Adrenal gland (tissue), 12 donors: ENCODE data around the gene SRGAP3. TPM values are rescaled to one million over a fixed set of nuclear protein-coding genes. Genes with fewer than 3 reads are reported as not detected.

Experiments used
- DNase-seq, 7 donors: peaks; one replicate each; pipeline ENCODE4 v3.0.0-alpha.2; 2019 to 2020
- H3K27ac ChIP-seq, 5 donors: fragments of 200-600 bp; sonication (generic) in 4 of 5; 1 replicate in 3 of 5; 2 replicates in 2 of 5; pipeline versions ENCODE4 v1.5.1 to v1.8.0; 2016 to 2020; ENCODE audit warnings: mild to moderate bottlenecking in 1 of 5
- H3K27me3 ChIP-seq: fragments of 200-600 bp; 2 replicates; pipeline ENCODE4 v1.8.0; 2021
- H3K36me3 ChIP-seq, 2 donors: fragments of 200-600 bp; replicated peaks in 1 of 2; 1 replicate in 1 of 2; 2 replicates in 1 of 2; pipeline versions ENCODE4 v1.5.1 to v1.8.0; 2018 to 2022
- H3K4me1 ChIP-seq, 2 donors: fragments of 200-600 bp; replicated peaks in 1 of 2; 1 replicate in 1 of 2; 2 replicates in 1 of 2; pipeline versions ENCODE4 v1.5.1 to v1.8.0; 2018 to 2021
- H3K4me3 ChIP-seq, 4 donors: fragments of 200-600 bp; sonication (generic) in 3 of 4; one replicate each; pipeline ENCODE4 v1.5.1; 2016 to 2018
- H3K9me3 ChIP-seq, 3 donors: fragments of 200-600 bp; sonication (generic) in 1 of 3; replicated peaks in 1 of 3; 1 replicate in 2 of 3; 2 replicates in 1 of 3; pipeline versions ENCODE4 v1.5.1 to v1.8.0; 2016 to 2021
- POLR2A ChIP-seq, 2 donors: fragments of 450-650 bp; IDR thresholded peaks; one replicate each; pipeline ENCODE4 v1.6.1; 2017; ENCODE audit warnings: antibody characterized with exemption in 2 of 2, mild to moderate bottlenecking in 2 of 2, moderate library complexity in 1 of 2
- WGBS, 4 donors: extraction: QIAGEN DNeasy Blood & Tissue Kit in 2 of 4; methylation state at CpG; one replicate each; pipeline versions ENCODE4 v1.1.5 to v1.1.7; 2013 to 2017; 5-methylcytosine and 5-hydroxymethylcytosine counted together
- intact Hi-C, 2 donors: fragments of 100-400 bp; cut with DNase I; formaldehyde crosslinking; loops; one replicate each; pipeline versions ENCODE4 v1.14.1 to v1.15.0; 2022 to 2023
- polyA plus RNA-seq, 3 donors: library from polyadenylated mRNA; stranded (reverse); fragments of 200-250 nt in 2 of 3; fragments of 350-450 nt in 1 of 3; fragmentation: Illumina TruSeq in 1 of 3; extraction: RNeasy Lipid Tissue Mini Kit (QIAGEN cat#74804) in 1 of 3; gene quantifications; one replicate each; pipeline ENCODE4 v1.2.3, GENCODE V29; 2013 to 2014
- total RNA-seq, 9 donors: library from RNA; depleted of rRNA in 4 of 9; stranded (reverse); fragments of >200 nt in 4 of 9; fragments of 120-200 nt in 1 of 9; fragmentation: NEBNext Ultra II Directional in 1 of 9; extraction: Animal tissue kit (Norgen Biotek cat#: 25700) in 1 of 9; gene quantifications; one replicate each; pipeline versions ENCODE4 v1.1.0 to v1.2.4, GENCODE V29; 2013 to 2023
- TF ChIP-seq, protein P1 (sequence below), 6 experiments: fragments of 450-650 bp in 4 of 6; fragments of 200-600 bp in 2 of 6; sonication (generic) in 1 of 6; IDR thresholded peaks; 1 replicate in 5 of 6; 2 replicates in 1 of 6; pipeline versions ENCODE4 v1.5.1 to v1.8.0; 2016 to 2021; ENCODE audit warnings: antibody characterized with exemption in 6 of 6, mild to moderate bottlenecking in 2 of 6, moderate library complexity in 1 of 6
- donor health status: healthy with polysubstance abuse.
- donor health status: Bipolar disorder and iron deficiency.
- donor health status: DM: yes; HTN: yes; CAD: no.
- donor health status: DM: no; HTN: no; CAD: no.
- donor health status: DM: no; HTN: no; CAD: no.
- donor health status: DM: yes; HTN: yes; CAD: no.

The SRGAP3 gene
- total and polyA plus RNA-seq, 12 donors, result 3.3 to 35.0 (median 17.8) TPM

DNA sequence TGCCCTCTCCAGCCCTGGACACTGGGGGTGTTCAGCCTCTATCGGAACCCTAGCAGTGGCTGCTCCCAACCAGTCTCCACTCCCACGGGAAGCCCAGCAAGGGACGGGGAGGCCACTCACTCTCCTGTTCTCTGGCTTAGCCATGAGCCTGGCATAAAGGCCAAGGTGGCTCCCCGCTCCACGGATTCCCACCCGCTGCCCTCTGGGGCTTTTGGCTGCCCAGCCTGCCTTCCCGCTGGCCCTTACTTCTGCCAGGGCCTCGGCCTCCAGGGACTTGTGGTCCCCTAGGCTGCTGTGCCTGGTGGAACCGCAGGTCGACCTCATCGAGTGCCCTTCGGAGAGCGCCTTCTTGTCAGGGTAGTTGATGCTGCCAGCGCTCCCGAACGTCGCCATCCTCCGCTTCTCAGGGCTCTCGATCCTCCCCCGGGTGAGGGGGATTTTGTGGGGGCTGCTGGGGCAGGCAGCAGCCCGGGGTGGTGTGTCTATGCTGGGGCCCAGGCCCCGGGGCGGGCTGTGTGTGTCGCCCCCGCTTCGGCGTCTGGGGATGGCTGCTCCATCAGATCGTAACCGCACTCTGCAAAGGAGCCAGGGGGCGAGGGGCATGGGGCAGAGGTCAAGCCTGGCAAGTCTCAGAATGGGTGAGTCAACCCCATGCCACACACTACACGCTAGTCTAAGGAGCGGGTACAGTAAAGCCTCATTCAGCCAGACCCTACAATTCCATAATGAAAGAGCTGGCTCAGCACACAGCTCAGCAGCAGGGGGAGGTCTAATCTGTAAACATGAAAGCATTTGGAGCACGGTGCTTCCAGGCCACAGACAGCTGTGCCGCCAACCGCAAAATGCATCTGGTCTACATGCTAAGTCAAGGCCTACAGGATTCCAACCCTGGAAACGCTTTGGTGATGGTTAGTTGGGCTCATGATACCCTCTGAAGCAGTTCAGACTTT, 258.9 kb downstream of the SRGAP3 start:
- H3K27me3 ChIP-seq, result no peaks in the 10 kb centered on the region
- no peaks in the 10 kb centered on the region for H3K36me3 ChIP-seq
- no peak for TF ChIP-seq POLR2A (IDR thresholded peaks at IDR 0.05)
- TF ChIP-seq, protein P1, sequence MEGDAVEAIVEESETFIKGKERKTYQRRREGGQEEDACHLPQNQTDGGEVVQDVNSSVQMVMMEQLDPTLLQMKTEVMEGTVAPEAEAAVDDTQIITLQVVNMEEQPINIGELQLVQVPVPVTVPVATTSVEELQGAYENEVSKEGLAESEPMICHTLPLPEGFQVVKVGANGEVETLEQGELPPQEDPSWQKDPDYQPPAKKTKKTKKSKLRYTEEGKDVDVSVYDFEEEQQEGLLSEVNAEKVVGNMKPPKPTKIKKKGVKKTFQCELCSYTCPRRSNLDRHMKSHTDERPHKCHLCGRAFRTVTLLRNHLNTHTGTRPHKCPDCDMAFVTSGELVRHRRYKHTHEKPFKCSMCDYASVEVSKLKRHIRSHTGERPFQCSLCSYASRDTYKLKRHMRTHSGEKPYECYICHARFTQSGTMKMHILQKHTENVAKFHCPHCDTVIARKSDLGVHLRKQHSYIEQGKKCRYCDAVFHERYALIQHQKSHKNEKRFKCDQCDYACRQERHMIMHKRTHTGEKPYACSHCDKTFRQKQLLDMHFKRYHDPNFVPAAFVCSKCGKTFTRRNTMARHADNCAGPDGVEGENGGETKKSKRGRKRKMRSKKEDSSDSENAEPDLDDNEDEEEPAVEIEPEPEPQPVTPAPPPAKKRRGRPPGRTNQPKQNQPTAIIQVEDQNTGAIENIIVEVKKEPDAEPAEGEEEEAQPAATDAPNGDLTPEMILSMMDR (IDR thresholded peaks at IDR 0.05), result no peak
- 94 to 96% (median 95%) methylated on average over 17 to 36 of the region's 36 CpGs for WGBS, 4 donors
- no peaks in the 10 kb centered on the region for H3K9me3 ChIP-seq
- DNase-seq, result no peak
- no peak overlapping the region for H3K4me3 ChIP-seq
- H3K27ac ChIP-seq, result no peak overlapping the region
- intact Hi-C loops, result no loop called here
- no peaks in the 10 kb centered on the region for H3K4me1 ChIP-seq

- no peaks in the 10 kb centered on the region for H3K9me3 ChIP-seq
- H3K4me3 ChIP-seq, result no peak overlapping the region
- no peak overlapping the region for H3K27ac ChIP-seq
- TF ChIP-seq POLR2A (IDR thresholded peaks at IDR 0.05), result no peak
- TF ChIP-seq, protein P1 (IDR thresholded peaks at IDR 0.05), result no peak
- H3K4me1 ChIP-seq, result no peaks in the 10 kb centered on the region
- no peak for DNase-seq
- no peaks in the 10 kb centered on the region for H3K27me3 ChIP-seq
- H3K36me3 ChIP-seq, result no peaks in the 10 kb centered on the region
- intact Hi-C loops, result loop anchor here (2.0 to 5.0 kb wide), 3 partner anchors 78 to 313 kb away; no protein-coding TSS in a partner anchor
- WGBS, 4 donors, result 89 to 93% (median 91%) methylated on average over 3 to 8 of the region's 8 CpGs
Measured at GRCh38 chr3:8988791-8989558, 260.5 kb downstream of the SRGAP3 start.

DNA sequence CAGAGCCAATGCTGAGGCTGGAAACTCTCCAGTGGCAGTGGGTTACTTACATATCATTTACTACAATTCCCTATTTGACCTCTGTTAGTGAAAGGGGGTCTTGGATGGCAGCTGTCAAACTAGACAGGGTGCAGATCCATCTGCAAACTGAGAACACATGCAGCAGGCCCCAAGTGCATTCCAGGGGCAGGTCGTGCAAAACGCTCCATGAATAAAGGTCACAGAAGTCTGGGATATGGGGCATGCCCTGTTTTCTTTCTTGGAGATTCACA, 261.1 kb downstream of the SRGAP3 start:
- no peak for DNase-seq
- H3K4me1 ChIP-seq, result no peaks in the 10 kb centered on the region
- H3K9me3 ChIP-seq, result no peaks in the 10 kb centered on the region
- no peak overlapping the region for H3K4me3 ChIP-seq
- H3K27me3 ChIP-seq, result no peaks in the 10 kb centered on the region
- no peaks in the 10 kb centered on the region for H3K36me3 ChIP-seq
- intact Hi-C loops, result loop anchor here (2.0 to 5.0 kb wide), 3 partner anchors 78 to 314 kb away; no protein-coding TSS in a partner anchor
- no peak for TF ChIP-seq POLR2A (IDR thresholded peaks at IDR 0.05)
- TF ChIP-seq, protein P1 (IDR thresholded peaks at IDR 0.05), result no peak
- H3K27ac ChIP-seq, result no peak overlapping the region
- WGBS, 4 donors, result 39 to 63% (median 47%) methylated on average over 2 of the region's 2 CpGs

DNA sequence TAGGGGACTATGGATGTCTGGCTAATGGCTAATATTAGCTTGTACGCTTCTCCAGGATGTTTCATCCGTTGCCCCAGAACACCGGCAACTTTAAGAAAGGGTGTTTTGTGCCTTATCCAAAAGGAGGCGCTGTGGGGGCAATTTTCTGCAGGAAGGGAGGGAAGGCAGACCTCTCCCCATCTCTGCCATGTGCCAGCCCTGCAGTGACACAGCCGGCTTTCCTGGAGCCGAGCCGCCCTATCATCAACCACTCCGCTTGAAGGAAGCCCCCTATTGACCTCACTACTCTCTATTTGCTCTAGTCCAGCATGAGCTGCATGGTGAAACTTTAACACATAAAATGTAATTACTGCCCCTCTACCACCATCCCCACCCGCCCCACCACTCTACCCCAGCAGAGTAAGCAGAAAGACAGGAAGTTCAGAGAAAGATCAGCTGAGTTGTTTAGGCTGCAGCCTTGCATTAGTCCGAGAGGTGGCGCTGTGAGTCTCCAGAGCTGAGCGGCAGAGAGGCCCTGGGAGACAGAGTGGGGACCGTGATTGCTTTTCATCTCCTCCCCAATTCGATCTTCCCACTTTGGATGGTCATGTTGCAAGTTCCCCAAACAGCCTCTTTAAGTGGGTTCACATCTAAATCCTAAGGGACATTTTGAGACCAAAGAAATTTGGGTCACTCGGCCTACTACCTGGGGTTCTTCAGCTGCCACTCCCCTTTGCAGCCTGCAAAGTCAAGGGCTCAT, 261.6 kb downstream of the SRGAP3 start:
- no peak for TF ChIP-seq POLR2A (IDR thresholded peaks at IDR 0.05)
- TF ChIP-seq, protein P1 (IDR thresholded peaks at IDR 0.05), result peak; percentile 67 to 83 (median 81)

More for the DNA sequence above, 261.6 kb downstream of the SRGAP3 start:
- WGBS, 4 donors, result 28 to 45% (median 35%) methylated on average over 12 to 15 of the region's 15 CpGs
- Histone ChIP-seq H3K27me3 (no peaks in the 10 kb centered on the region), H3K4me3 (no peak overlapping the region), H3K9me3 (no peaks in the 10 kb centered on the region), H3K36me3 (no peaks in the 10 kb centered on the region), H3K27ac (no peak overlapping the region), H3K4me1 (no peaks in the 10 kb centered on the region)
- intact Hi-C loops, result loop anchor here (2.0 to 5.0 kb wide), 3 partner anchors 79 to 314 kb away; no protein-coding TSS in a partner anchor
- peak; percentile 61 to 89 (median 72) for DNase-seq
